8988T (cell line): ENCODE measurements around the gene MDFIC.
"Not testable (repeated sequence)": the region's sequence is repeated elsewhere in the genome, so short reads cannot be mapped to it uniquely, and the experiment has no call there.

Experiments
- DNase-seq: peaks from one replicate; pipeline ENCODE4 v3.0.0; 2011

The MDFIC gene, protein sequence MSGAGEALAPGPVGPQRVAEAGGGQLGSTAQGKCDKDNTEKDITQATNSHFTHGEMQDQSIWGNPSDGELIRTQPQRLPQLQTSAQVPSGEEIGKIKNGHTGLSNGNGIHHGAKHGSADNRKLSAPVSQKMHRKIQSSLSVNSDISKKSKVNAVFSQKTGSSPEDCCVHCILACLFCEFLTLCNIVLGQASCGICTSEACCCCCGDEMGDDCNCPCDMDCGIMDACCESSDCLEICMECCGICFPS

GRCh38 chr7:114922026-114922651 lies at the start of gene MDFIC:
TSS of gene MDFIC (plus strand) at chr7:114922094. CDS start at chr7:114923034, 940 bp downstream.
- no peak for DNase-seq

- DNase-seq: no peak
Measured at GRCh38 chr7:114874170-114874569, 47.7 kb upstream of the MDFIC start.

DNA sequence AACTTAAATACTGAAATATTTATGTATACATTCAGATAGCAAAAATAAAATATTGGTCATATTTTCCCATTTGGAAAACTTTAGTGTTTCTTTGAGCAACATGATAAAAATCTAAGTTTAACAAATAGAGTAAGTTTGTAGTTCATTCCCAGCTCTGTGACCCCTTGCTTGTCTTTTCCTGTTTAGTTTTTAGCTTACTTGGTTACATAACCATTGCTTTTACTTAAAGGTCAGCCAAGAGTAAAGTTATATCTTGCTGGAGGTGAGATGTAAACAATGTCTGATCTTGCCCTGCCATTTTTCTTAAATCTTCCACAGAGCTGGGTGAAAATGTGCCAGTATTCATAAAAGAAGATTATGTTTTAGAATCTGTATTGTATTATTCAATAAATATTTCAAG lies 46.7 kb upstream of the MDFIC start:
- no peak for DNase-seq

DNA sequence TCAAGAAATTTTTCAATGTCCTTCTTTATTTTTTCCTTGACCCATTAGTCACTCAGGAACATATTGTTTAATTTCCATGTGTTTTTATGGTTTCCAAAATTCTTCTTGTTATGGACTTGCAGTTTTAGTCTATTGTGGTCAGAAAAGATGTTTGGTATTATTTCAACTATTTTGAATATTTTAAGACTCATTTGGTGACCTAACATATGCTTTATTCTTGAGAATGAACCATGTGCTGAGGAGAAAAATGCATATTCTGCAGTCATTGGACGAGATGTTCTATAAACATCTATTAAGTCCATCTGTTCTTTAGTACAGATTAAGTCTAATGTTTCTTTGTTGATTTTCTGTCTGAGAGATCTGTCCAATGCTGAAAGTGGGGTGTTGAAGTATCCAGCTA lies 42.3 kb upstream of the MDFIC start:
- DNase-seq: no peak

DNA sequence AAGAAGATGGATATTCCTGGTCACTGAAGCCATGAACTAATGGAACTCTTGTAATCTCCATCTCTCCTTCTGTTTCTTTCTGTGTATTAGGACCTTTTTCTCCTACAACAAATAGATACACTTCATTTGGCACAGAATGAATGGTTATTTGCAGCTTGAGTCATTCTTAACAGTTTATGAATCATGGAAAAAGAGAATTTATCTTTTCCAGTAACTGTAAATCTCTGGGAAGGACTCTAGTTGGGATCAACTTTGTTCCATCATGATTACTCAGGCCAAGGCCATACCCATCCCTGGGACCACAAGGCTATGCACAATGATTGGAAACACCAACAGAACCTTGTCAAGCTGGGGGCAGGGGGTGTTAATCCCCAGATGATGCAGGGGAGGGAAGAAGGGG lies 36.1 kb upstream of the MDFIC start:
- DNase-seq: no peak

DNA sequence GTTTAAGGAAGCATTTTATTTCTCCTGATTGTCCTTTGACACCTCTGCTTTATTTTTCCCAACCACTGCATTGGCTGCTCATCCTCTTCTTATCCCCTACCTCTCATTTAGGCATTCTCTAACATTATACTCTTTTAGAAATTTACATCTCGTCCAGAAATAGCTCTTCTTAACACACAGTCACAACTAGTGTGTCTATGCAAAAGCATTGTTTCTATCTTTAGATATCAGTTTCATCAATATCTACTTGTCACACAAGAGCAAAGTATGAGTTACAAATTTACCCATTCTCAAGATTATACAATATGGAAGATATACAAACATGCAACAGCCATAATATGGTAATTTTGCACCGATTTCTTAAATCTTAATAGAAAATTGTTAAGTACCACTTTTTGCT lies 35.7 kb upstream of the MDFIC start:
- DNase-seq: no peak

GRCh38 chr7:114889116-114889515 lies 32.8 kb upstream of the MDFIC start:
- not testable (repeated sequence) for DNase-seq

GRCh38 chr7:114889646-114890285 lies 32.1 kb upstream of the MDFIC start:
- peak; percentile 7 for DNase-seq

- no peak for DNase-seq
Measured at GRCh38 chr7:114890561-114890960, 31.3 kb upstream of the MDFIC start.

DNA sequence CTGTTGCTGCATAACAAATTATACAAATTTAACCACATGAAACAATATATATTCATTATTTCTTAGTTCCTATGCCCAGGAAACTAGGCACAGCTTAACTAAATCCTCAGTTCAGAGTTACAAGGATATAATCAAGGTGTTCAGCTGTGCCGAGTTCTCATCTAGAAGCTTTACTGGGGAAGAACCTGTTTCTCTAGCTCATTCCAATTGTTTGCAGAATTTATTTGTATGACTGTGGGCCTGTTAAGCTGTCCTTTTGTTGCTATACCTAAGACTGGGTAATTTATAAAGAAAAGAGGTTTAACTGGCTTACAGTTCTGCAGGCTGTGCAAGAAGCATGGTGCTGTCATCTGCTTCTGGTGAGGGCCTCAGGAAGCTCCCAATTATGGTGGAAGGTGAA lies 21.8 kb upstream of the MDFIC start:
- DNase-seq: no peak

DNA sequence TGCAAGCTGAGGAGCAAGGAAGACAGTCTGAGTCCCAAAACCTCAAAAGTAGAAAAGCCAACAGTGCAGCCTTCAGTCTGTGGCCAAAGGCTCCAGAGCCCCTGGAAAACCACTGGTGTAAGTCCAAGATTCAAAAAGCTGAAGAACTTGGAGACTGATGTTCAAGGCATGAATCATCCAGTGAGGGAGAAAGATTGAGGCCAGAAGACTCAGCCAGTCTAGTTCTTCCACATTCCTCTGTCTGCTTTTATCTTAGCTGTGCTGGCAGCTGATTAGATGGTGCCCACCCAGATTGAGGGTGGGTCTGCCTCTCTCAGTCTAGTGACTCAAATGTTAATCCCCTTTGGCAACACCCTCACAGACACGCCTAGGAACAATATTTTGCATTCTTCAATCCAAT lies 20.1 kb upstream of the MDFIC start:
- DNase-seq: no peak

GRCh38 chr7:114903131-114903530 lies 18.8 kb upstream of the MDFIC start:
- no peak for DNase-seq

DNA sequence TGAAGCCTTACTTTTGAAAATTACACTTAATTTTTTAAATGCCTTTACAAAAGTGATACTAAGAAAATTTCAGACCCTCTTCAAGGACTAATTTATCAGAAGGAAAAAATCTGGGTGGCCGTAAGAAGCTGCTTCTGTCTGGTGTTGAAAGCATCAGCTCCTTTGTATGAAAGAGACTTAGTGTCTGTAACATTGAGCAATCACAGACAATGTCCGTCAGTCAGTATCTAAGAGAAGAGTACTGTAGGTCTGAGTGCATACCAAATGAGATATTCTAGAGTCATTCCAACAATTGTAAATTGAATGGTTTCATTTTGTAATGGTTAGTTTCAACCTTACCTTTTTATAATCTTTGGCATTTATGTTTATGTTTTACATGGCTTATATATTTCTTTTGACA lies 11.1 kb upstream of the MDFIC start:
- DNase-seq: no peak

- DNase-seq: no peak
Measured at GRCh38 chr7:114911411-114911810, 10.5 kb upstream of the MDFIC start.

- no peak for DNase-seq
Measured at GRCh38 chr7:114916261-114916892, 5.5 kb upstream of the MDFIC start.

DNA sequence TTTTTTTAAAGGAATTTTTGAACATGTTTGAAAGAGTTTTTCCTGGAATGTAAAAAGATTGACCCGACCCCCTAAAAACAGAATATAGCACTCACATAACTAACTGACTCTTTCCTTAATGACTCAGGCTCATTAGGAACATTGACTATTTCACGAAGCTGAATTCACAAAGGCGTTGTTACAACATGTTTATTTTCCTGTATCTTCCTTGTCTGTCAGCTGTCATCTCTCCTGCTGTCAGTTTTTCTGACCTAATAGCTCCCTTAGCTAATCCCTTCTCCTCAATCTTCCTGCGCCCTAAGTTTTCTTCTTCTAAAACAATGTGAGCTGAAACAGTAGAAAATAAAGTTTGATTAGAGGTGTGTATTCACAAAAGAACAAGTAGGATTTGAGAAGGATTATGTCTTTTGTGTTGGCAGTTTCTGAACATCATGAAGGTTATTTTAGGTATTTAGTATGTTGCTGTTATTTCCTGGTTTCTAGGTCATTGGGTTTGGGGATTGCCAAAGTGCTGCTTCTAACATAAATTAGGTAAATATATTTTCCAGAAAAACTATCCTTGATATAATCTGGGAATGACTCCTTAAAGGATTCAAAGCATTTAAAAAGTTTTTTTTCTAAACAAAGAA lies 4.6 kb upstream of the MDFIC start:
- no peak for DNase-seq

DNA sequence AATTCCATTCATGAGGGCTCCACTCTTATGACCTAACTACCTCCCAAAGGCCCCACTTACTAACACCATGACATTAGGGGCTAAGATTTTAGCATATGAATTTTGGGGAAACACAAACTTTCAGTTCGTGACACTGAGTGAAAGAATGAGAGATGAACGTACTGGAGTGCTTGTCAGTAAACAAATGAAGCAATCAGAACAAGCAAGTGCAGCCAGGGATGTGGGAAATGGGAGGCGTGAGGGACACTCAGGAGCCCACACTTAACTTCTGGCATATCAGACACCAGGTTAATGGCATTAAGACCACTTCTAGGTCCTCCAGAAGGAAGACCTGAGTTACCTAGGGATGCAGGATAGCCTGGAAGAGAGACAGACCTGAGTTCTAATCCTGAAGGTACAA lies 2.3 kb upstream of the MDFIC start:
- no peak for DNase-seq

- no peak for DNase-seq
Measured at GRCh38 chr7:114921631-114922025, 266 bp upstream of the MDFIC start.

GRCh38 chr7:114922652-114923402 lies 933 bp downstream of the MDFIC start:
- no peak for DNase-seq

DNA sequence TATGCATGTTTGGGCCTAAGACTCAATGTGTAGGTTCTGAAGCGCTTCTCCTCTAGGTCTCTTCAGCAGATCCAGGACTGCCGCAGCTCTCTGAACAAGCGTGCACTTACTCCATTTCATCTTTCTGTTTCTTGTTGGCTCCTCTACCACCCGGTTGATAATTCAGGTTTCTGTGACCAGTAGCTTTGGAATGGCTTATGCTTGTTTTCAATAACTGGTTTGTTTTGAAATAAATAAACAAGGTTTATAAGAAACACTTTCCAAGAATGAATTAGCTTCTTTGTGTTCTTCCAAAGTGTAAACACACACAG lies 1.5 kb downstream of the MDFIC start:
- DNase-seq: no peak

- DNase-seq: no peak
Measured at GRCh38 chr7:114924038-114924712, 2.3 kb downstream of the MDFIC start.

GRCh38 chr7:114925434-114925833 lies 3.5 kb downstream of the MDFIC start:
- no peak for DNase-seq
